HepG2 (cell line): ENCODE results near the gene KLB. TPM values are rescaled to one million over a fixed set of nuclear protein-coding genes. Genes with fewer than 3 reads are reported as not detected.

Experiments used
- CCDC6 ChIP-seq: sonication (generic); formaldehyde crosslinking; IDR thresholded peaks from 2 replicates; pipeline ENCODE4 v1.8.1; 2022; ENCODE audit warnings: mild to moderate bottlenecking, missing genetic modification reagents, moderate library complexity
- CREB1 ChIP-seq, 2 experiments: fragments of 450-650 bp in 1 of 2; IDR thresholded peaks; 2 replicates each; pipeline ENCODE4 v1.6.1; 2016 to 2017; ENCODE audit warnings: control low read depth in 1 of 2, mild to moderate bottlenecking in 1 of 2, missing compliant biosample characterization in 1 of 2, missing genetic modification characterization in 1 of 2
- ERF ChIP-seq: IDR thresholded peaks from 2 replicates; pipeline ENCODE4 v1.6.1; 2018; ENCODE audit warnings: missing biosample characterization, missing genetic modification reagents
- FOXM1 ChIP-seq: sonication (generic); formaldehyde crosslinking; IDR thresholded peaks from 2 replicates; pipeline ENCODE4 v1.5.0; 2020; ENCODE audit warnings: missing genetic modification reagents
- HDAC1 ChIP-seq: sonication (generic); formaldehyde crosslinking; IDR thresholded peaks from 2 replicates; pipeline ENCODE4 v1.5.1; 2020; ENCODE audit warnings: mild to moderate bottlenecking, missing genetic modification reagents
- HOXD1 ChIP-seq: sonication (generic); formaldehyde crosslinking; IDR thresholded peaks from 2 replicates; pipeline ENCODE4 v1.5.0; 2020; ENCODE audit warnings: missing genetic modification reagents
- IRX3 ChIP-seq: sonication (generic); formaldehyde crosslinking; IDR thresholded peaks from 2 replicates; pipeline ENCODE4 v1.8.1; 2023; ENCODE audit warnings: mild to moderate bottlenecking, low read depth, missing genetic modification reagents, borderline replicate concordance
- JUND ChIP-seq: sonication (generic); formaldehyde crosslinking; IDR thresholded peaks from 2 replicates; pipeline ENCODE4 v1.8.0; 2022; ENCODE audit warnings: mild to moderate bottlenecking, missing genetic modification reagents
- KLF12 ChIP-seq: sonication (generic); formaldehyde crosslinking; IDR thresholded peaks from 2 replicates; pipeline ENCODE4 v1.4.0; 2020; ENCODE audit warnings: missing genetic modification reagents, borderline replicate concordance
- MTF1 ChIP-seq: sonication (generic); formaldehyde crosslinking; IDR thresholded peaks from 2 replicates; pipeline ENCODE4 v1.5.0; 2020; ENCODE audit warnings: missing genetic modification reagents
- NPAS2 ChIP-seq: sonication (generic); formaldehyde crosslinking; IDR thresholded peaks from 2 replicates; pipeline ENCODE4 v1.8.0; 2022; ENCODE audit warnings: mild to moderate bottlenecking, missing genetic modification reagents, borderline replicate concordance
- POLR2AphosphoS2 ChIP-seq: IDR thresholded peaks from 2 replicates; pipeline ENCODE4 v1.6.1; 2011; ENCODE audit warnings: low read depth, low read length, improper control_type of control experiment
- PTBP1 ChIP-seq: fragments of 200-400 bp; formaldehyde crosslinking; IDR thresholded peaks from 2 replicates; pipeline ENCODE4 v1.6.1; 2018; ENCODE audit warnings: low read length, low read depth; ENCODE audit not compliant: poor library complexity, severe bottlenecking
- TCF7 ChIP-seq: sonication (generic); IDR thresholded peaks from 2 replicates; pipeline ENCODE4 v1.6.1; 2016; ENCODE audit warnings: antibody characterized with exemption, low read depth
- U2AF2 ChIP-seq: fragments of 200-400 bp; formaldehyde crosslinking; IDR thresholded peaks from 2 replicates; pipeline ENCODE4 v1.6.1; 2017; ENCODE audit warnings: low read depth, mild to moderate bottlenecking, low read length
- ZNF160 ChIP-seq: sonication (generic); formaldehyde crosslinking; IDR thresholded peaks from 2 replicates; pipeline ENCODE4 v1.8.0; 2022; ENCODE audit warnings: mild to moderate bottlenecking, inconsistent platforms, missing genetic modification reagents
- ZNF256 ChIP-seq: sonication (generic); formaldehyde crosslinking; conservative IDR thresholded peaks from 2 replicates; pipeline ENCODE4 v1.4.0; 2020; ENCODE audit warnings: missing genetic modification reagents
- ZNF331 ChIP-seq: sonication (generic); formaldehyde crosslinking; IDR thresholded peaks from 2 replicates; pipeline ENCODE4 v1.4.0; 2020; ENCODE audit warnings: missing genetic modification reagents
- ZNF33B ChIP-seq: sonication (generic); formaldehyde crosslinking; IDR thresholded peaks from 2 replicates; pipeline ENCODE4 v1.5.1; 2020; ENCODE audit warnings: mild to moderate bottlenecking, missing genetic modification reagents
- ZNF432 ChIP-seq: sonication (generic); formaldehyde crosslinking; IDR thresholded peaks from 2 replicates; pipeline ENCODE4 v1.5.0; 2020; ENCODE audit warnings: missing genetic modification reagents, mild to moderate bottlenecking, borderline replicate concordance
- ZNF713 ChIP-seq: sonication (generic); formaldehyde crosslinking; IDR thresholded peaks from 2 replicates; pipeline ENCODE4 v1.4.0; 2020; ENCODE audit warnings: mild to moderate bottlenecking, missing genetic modification reagents
- polyA plus RNA-seq, 8 experiments: library from polyadenylated mRNA; depleted of rRNA in 3 of 8; stranded (reverse) in 7 of 8; unstranded in 1 of 8; fragments of >200 nt; fragmentation: Illumina TruSeq in 4 of 8; extraction: Trizol in 4 of 8; gene quantifications; 2 replicates each; pipeline versions ENCODE4 v1.2.1 to v1.2.3, GENCODE V29; 2011 to 2016; ENCODE audit warnings: low read depth in 4 of 8, missing spikeins in 1 of 8, mixed read lengths in 1 of 8; ENCODE audit not compliant: insufficient read depth in 1 of 8
- total RNA-seq, 5 experiments: library from RNA; depleted of rRNA; stranded (reverse); fragments of >200 nt; fragmentation: Illumina TruSeq; extraction: Trizol; gene quantifications; 2 replicates each; pipeline ENCODE4 v1.2.3, GENCODE V29; 2016; ENCODE audit warnings: low read depth in 1 of 5
- TF ChIP-seq, protein P1 (sequence below): sonication (generic); formaldehyde crosslinking; IDR thresholded peaks from 2 replicates; pipeline ENCODE4 v1.4.0; 2020; ENCODE audit warnings: missing genetic modification reagents
- TF ChIP-seq, protein P2 (sequence below): sonication (generic); formaldehyde crosslinking; IDR thresholded peaks from 2 replicates; pipeline ENCODE4 v1.5.1; 2020; ENCODE audit warnings: mild to moderate bottlenecking, missing genetic modification reagents
- TF ChIP-seq, protein P3 (sequence below): sonication (generic); formaldehyde crosslinking; conservative IDR thresholded peaks from 2 replicates; pipeline ENCODE4 v1.4.0; 2020; ENCODE audit warnings: missing genetic modification reagents

KLB gene
- total and polyA plus RNA-seq, 2 of the 13 experiments (the other 11 are each of a cell fraction or from before 2014, with no cell fraction given): 25.3 to 82.0 TPM

DNA sequence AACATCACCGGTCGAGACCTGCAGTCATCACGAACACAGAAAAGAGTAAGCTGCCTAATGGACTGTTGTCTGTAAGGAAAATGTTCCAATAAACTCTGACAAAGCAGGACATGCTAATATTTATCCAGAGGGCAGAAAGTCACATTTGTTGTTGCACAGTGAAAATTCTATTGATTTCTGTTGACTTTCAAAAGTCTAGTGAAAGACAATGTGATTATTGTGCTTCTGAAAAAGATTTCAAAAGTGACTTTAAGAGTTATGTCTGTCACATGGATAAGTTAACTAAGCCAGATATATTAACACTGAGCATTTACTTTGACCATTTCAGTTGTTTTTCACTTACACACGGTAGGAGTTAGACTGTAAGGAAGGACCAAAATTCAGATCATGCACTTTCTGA lies 31.3 kb upstream of the KLB start (continued):
- TF ChIP-seq KLF12 (CRISPR knock-in tag): no peak
- TF ChIP-seq ZNF713 (CRISPR knock-in tag): no peak
- TF ChIP-seq, protein P1, sequence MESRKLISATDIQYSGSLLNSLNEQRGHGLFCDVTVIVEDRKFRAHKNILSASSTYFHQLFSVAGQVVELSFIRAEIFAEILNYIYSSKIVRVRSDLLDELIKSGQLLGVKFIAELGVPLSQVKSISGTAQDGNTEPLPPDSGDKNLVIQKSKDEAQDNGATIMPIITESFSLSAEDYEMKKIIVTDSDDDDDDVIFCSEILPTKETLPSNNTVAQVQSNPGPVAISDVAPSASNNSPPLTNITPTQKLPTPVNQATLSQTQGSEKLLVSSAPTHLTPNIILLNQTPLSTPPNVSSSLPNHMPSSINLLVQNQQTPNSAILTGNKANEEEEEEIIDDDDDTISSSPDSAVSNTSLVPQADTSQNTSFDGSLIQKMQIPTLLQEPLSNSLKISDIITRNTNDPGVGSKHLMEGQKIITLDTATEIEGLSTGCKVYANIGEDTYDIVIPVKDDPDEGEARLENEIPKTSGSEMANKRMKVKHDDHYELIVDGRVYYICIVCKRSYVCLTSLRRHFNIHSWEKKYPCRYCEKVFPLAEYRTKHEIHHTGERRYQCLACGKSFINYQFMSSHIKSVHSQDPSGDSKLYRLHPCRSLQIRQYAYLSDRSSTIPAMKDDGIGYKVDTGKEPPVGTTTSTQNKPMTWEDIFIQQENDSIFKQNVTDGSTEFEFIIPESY (CRISPR knock-in tag): no peak
- TF ChIP-seq, protein P2, sequence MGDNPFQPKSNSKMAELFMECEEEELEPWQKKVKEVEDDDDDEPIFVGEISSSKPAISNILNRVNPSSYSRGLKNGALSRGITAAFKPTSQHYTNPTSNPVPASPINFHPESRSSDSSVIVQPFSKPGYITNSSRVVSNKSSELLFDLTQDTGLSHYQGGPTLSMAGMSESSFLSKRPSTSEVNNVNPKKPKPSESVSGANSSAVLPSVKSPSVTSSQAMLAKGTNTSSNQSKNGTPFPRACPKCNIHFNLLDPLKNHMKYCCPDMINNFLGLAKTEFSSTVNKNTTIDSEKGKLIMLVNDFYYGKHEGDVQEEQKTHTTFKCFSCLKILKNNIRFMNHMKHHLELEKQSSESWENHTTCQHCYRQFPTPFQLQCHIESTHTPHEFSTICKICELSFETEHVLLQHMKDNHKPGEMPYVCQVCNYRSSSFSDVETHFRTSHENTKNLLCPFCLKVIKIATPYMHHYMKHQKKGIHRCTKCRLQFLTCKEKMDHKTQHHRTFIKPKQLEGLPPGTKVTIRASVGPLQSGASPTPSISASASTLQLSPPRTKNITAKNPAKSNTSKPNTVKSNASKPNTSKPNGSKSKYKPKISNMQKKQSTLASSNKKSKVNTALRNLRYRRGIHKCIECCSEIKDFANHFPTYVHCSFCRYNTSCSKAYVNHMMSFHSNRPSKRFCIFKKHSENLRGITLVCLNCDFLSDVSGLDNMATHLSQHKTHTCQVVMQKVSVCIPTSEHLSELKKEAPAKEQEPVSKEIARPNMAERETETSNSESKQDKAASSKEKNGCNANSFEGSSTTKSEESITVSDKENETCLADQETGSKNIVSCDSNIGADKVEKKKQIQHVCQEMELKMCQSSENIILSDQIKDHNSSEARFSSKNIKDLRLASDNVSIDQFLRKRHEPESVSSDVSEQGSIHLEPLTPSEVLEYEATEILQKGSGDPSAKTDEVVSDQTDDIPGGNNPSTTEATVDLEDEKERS (CRISPR knock-in tag): no peak
- 0 out of 2 replicates have a peak, but pooled peaks have one; percentile 51 for TF ChIP-seq ERF
- TF ChIP-seq NPAS2 (CRISPR knock-in tag): no peak
- peak; percentile 27; the same call in 1 of the 2 replicates for TF ChIP-seq HDAC1 (CRISPR knock-in tag)
- no peak for TF ChIP-seq HOXD1 (CRISPR knock-in tag)
- peak; percentile 36; the same call in 1 of the 2 replicates for TF ChIP-seq TCF7
- no peak for TF ChIP-seq IRX3 (CRISPR knock-in tag)
- no peak for TF ChIP-seq ZNF160 (CRISPR knock-in tag)
- TF ChIP-seq JUND (CRISPR knock-in tag): no peak
- TF ChIP-seq CCDC6 (CRISPR knock-in tag): no peak
- TF ChIP-seq CREB1 (IDR thresholded peaks at IDR 0.05): no peak
- peak; percentile 63; the same call in 1 of the 2 replicates for TF ChIP-seq CREB1 (CRISPR knock-in tag; IDR thresholded peaks at IDR 0.05)
- TF ChIP-seq ZNF256 (CRISPR knock-in tag): no peak
- TF ChIP-seq POLR2AphosphoS2: no peak
- TF ChIP-seq ZNF331 (CRISPR knock-in tag): peak; percentile 73
- TF ChIP-seq, protein P3, sequence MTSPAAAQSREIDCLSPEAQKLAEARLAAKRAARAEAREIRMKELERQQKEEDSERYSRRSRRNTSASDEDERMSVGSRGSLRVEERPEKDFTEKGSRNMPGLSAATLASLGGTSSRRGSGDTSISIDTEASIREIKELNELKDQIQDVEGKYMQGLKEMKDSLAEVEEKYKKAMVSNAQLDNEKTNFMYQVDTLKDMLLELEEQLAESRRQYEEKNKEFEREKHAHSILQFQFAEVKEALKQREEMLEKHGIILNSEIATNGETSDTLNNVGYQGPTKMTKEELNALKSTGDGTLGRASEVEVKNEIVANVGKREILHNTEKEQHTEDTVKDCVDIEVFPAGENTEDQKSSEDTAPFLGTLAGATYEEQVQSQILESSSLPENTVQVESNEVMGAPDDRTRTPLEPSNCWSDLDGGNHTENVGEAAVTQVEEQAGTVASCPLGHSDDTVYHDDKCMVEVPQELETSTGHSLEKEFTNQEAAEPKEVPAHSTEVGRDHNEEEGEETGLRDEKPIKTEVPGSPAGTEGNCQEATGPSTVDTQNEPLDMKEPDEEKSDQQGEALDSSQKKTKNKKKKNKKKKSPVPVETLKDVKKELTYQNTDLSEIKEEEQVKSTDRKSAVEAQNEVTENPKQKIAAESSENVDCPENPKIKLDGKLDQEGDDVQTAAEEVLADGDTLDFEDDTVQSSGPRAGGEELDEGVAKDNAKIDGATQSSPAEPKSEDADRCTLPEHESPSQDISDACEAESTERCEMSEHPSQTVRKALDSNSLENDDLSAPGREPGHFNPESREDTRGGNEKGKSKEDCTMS (CRISPR knock-in tag): no peak
- no peak for TF ChIP-seq ZNF432 (CRISPR knock-in tag)
- no peak for TF ChIP-seq FOXM1 (CRISPR knock-in tag)
- TF ChIP-seq U2AF2: no peak
- no peak for TF ChIP-seq MTF1 (CRISPR knock-in tag)
- no peak for TF ChIP-seq PTBP1
- TF ChIP-seq ZNF33B (CRISPR knock-in tag): no peak
